ENCODE data around the gene PARP3. TPM values are rescaled to one million over a fixed set of nuclear protein-coding genes. Genes with fewer than 3 reads are reported as not detected.
A peak's percentile ranks its signal among the peaks of the same experiment; 100 is the strongest.

PARP3 gene
- total RNA-seq, 4 donors from 2014 or later = 100 to 157 (median 137) TPM

DNA sequence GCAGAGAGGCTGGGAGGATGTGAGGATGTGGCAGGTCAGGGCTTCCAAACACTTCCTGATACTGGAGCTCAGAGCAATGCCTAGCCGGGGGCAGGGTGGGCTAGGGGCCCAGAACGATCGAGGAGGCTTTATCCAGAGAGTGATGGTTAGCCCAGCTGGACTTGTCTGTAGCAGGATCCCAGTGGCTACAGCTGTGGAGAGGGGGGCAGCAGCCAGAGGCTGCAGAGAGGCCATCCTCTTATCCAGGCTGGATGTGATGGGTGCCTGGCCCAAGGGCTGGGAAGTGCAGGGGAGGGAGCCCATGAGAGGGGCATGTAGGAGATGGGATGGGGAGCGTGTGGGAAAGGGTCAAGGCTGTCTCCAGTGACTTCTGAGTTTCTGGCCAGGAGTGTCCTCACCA is 4.6 kb downstream of the PARP3 start:
- TF ChIP-seq CTCF (IDR thresholded peaks at IDR 0.05) (no peak), POLR2A (IDR thresholded peaks at IDR 0.05) (no peak)
- H3K27ac ChIP-seq = no peak overlapping the region
- H3K27me3 ChIP-seq = no peaks in the 10 kb centered on the region
- peaks cover 0 to 13% (median 11%) of the 10 kb centered on the region in 4 donors for H3K4me1 ChIP-seq
- H3K36me3 ChIP-seq = peaks cover 0 to 15% (median 0%) of the 10 kb centered on the region in 3 donors
- no peak overlapping the region for H3K4me3 ChIP-seq
- DNase-seq = no peak
- H3K9me3 ChIP-seq = no peaks in the 10 kb centered on the region

DNA sequence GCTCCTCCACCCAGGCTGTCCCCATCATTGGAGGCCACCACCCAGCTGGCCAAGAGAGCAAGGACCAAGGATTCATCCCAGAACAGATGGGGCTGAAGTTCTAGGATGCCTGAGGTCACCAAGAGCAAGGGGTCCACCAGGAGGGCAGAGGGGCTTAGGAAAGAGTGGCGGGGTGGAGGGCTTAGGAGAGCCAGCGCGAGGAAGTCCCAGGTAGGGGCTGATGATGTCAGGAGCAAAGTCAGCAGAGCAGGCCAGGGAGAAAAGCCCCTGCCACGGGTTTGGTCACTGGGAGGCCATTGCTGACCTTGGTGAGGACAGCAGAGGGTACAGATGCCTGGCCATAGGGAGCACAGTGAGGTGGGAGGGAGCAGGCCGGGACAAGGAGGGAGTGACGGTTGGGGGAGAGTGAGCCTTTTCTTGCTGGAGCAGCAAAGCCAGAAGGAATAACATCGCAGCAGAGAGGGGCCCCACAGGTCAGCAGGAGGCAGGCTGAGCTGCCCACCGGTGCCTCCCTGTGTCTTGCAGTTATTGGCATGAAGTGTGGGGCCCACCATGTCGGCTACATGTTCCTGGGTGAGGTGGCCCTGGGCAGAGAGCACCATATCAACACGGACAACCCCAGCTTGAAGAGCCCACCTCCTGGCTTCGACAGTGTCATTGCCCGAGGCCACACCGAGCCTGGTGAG is 5.2 kb downstream of the PARP3 start:
- Histone ChIP-seq H3K4me3 (no peak overlapping the region), H3K4me1 (peaks cover 0 to 12% (median 10%) of the 10 kb centered on the region in 4 donors), H3K27ac (no peak overlapping the region), H3K9me3 (no peaks in the 10 kb centered on the region), H3K27me3 (no peaks in the 10 kb centered on the region), H3K36me3 (peaks cover 0 to 15% (median 0%) of the 10 kb centered on the region in 3 donors)
- TF ChIP-seq CTCF (IDR thresholded peaks at IDR 0.05) (no peak), POLR2A (IDR thresholded peaks at IDR 0.05) (no peak)
- no peak for DNase-seq

DNA sequence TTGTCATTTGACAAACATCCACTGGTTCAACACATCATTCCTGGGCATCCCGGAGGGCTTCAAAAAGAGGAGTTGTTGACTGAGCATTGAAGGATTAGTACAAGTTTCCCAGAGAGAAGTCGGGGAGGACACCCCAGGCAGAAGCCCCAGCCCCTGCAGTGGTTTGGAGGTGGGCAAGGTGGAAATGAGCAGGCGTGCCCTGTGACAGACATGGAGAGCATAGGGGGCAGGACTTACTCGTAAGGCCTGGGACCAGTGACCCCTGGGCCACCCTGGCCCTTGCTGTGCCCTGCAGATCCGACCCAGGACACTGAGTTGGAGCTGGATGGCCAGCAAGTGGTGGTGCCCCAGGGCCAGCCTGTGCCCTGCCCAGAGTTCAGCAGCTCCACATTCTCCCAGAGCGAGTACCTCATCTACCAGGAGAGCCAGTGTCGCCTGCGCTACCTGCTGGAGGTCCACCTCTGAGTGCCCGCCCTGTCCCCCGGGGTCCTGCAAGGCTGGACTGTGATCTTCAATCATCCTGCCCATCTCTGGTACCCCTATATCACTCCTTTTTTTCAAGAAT is 5.9 kb downstream of the PARP3 start:
- Histone ChIP-seq H3K36me3 (peaks cover 0 to 15% (median 0%) of the 10 kb centered on the region in 3 donors), H3K9me3 (no peaks in the 10 kb centered on the region), H3K27me3 (no peaks in the 10 kb centered on the region), H3K4me1 (peaks cover 0 to 5% (median 2%) of the 10 kb centered on the region in 4 donors), H3K4me3 (no peak overlapping the region), H3K27ac (no peak overlapping the region)
- TF ChIP-seq POLR2A (IDR thresholded peaks at IDR 0.05) (no peak), CTCF (IDR thresholded peaks at IDR 0.05) (no peak)
- peak in 1 of 3 donors; percentile 39 for DNase-seq

DNA sequence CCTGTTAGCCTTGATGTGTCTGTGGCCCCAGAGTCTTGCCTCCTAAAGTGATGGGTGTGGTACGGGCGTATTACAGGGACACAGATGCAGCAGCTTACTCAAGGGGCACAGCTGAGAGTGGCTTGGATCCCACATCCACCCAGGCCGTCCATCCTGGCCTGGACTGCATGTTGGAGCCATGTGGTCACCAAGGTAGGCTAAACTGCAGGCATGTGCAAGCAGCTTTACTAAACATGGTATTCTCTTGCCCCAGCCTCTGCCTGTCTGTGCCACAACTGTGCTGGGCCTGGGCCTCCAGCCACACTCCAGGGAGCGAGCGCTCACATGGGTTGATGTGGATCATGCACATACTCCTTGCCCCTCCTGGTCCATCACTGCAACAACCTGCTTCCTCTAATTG is 7.0 kb downstream of the PARP3 start:
- H3K4me1 ChIP-seq = no peaks in the 10 kb centered on the region
- no peak overlapping the region for H3K27ac ChIP-seq
- no peak overlapping the region for H3K4me3 ChIP-seq
- no peaks in the 10 kb centered on the region for H3K27me3 ChIP-seq
- DNase-seq = peak in 1 of 3 donors; percentile 15
- no peaks in the 10 kb centered on the region for H3K9me3 ChIP-seq
- TF ChIP-seq POLR2A (IDR thresholded peaks at IDR 0.05) (no peak), CTCF (IDR thresholded peaks at IDR 0.05) (no peak)
- H3K36me3 ChIP-seq = peaks cover 0 to 15% (median 0%) of the 10 kb centered on the region in 3 donors

DNA sequence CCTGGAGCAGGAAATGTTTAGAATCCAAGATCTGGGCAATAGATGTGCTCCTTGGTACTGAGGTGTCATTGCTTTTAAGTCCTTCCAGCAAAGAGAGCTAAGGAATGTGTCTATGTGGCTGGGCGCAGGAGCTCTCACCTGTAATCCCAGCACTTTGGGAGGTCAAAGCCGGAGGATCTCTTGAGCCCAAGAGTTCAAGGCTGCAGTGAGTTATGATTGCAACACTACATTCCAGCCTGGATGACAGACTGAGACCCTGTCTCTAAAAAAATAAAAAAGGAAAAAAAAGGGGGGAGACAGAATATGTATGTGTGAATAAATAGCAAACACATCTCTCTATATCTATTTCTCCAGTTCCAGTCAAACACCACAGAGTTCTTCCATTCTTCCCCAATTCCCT is 8.7 kb downstream of the PARP3 start:
- no peak for TF ChIP-seq POLR2A (IDR thresholded peaks at IDR 0.05)
- TF ChIP-seq CTCF (IDR thresholded peaks at IDR 0.05) = no peak
- Histone ChIP-seq H3K36me3 (peaks cover 0 to 11% (median 0%) of the 10 kb centered on the region in 3 donors), H3K9me3 (peaks cover 0 to 6% (median 0%) of the 10 kb centered on the region in 4 donors), H3K27ac (no peak overlapping the region), H3K4me3 (no peak overlapping the region), H3K4me1 (peaks cover 0 to 7% (median 2%) of the 10 kb centered on the region in 4 donors), H3K27me3 (no peaks in the 10 kb centered on the region)
- DNase-seq = no peak
